Measurements from ENCODE around the gene RUNDC1.
"Not testable (repeated sequence)": the region's sequence is repeated elsewhere in the genome, so short reads cannot be mapped to it uniquely, and the experiment has no call there.

The RUNDC1 gene

DNA sequence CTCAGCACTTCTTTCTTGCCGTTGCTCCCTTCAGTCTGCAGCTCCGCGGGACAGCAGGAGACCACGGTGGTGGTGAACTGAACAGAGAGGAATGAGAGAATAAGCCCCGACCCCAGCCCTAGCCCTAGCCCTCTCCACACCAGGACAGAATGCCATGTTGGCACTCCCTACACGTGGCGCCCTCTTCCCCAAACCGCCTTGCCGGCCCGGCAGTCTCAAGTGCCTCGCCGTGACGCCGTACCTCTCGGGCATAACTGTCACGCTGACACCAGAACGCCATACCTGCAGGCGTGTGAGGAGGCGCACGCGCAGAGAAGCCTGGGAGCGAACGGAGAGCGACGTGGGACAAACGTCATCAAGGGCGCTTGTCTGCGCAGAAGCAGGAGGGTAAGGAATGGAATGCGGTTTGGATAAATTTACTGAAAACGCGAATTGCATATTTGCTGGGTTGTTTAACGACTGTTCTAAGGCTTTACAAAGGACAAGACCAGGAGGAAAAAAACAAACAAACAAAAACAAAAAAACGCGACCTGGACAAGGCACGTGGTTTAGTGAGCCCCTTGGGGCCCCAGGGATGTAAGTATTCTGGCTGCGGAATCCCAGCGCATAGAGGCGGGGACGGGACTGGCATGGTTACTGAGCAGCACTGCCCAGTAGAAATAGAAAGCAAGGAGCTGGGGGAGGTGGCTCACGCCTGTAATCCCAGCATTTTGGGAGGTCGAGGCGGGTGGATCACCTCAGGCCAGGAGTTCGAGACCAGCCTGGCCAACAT, 16.0 kb upstream of the RUNDC1 start, which contains the start of gene AARSD1:
TSS of gene AARSD1 (minus strand) at position 294 of the 772 bp plus-strand sequence. CDS start at position 280, 14 bp downstream.
- peak; percentile 82 for DNase-seq (ENCODE audit: extremely low read depth, low read depth)
- TF ChIP-seq, protein P1, sequence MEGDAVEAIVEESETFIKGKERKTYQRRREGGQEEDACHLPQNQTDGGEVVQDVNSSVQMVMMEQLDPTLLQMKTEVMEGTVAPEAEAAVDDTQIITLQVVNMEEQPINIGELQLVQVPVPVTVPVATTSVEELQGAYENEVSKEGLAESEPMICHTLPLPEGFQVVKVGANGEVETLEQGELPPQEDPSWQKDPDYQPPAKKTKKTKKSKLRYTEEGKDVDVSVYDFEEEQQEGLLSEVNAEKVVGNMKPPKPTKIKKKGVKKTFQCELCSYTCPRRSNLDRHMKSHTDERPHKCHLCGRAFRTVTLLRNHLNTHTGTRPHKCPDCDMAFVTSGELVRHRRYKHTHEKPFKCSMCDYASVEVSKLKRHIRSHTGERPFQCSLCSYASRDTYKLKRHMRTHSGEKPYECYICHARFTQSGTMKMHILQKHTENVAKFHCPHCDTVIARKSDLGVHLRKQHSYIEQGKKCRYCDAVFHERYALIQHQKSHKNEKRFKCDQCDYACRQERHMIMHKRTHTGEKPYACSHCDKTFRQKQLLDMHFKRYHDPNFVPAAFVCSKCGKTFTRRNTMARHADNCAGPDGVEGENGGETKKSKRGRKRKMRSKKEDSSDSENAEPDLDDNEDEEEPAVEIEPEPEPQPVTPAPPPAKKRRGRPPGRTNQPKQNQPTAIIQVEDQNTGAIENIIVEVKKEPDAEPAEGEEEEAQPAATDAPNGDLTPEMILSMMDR (IDR thresholded peaks at IDR 0.05; ENCODE audit: low read depth, low read length), result no peak

DNA sequence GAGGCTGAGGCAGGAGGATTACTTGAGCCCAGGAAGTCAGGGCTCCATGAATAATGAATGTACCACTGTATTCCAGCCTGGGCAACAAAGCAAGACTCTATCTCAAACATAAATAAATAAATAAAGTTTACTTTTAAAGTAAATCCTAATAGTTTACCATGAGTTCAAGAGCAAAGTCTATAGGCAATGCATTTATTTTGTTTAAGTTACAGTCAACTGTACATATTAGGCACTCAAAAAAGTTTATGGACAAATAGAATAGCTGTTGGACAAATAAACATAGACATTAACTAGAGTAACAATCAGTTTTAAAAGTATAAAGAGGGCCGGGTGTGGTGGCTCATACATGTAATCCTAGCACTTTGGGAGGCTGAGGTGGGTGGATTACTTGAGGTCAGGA, 12.4 kb upstream of the RUNDC1 start:
- no peak for DNase-seq (ENCODE audit: extremely low read depth, low read depth)
- TF ChIP-seq, protein P1 (IDR thresholded peaks at IDR 0.05; ENCODE audit: low read depth, low read length), result no peak

DNA sequence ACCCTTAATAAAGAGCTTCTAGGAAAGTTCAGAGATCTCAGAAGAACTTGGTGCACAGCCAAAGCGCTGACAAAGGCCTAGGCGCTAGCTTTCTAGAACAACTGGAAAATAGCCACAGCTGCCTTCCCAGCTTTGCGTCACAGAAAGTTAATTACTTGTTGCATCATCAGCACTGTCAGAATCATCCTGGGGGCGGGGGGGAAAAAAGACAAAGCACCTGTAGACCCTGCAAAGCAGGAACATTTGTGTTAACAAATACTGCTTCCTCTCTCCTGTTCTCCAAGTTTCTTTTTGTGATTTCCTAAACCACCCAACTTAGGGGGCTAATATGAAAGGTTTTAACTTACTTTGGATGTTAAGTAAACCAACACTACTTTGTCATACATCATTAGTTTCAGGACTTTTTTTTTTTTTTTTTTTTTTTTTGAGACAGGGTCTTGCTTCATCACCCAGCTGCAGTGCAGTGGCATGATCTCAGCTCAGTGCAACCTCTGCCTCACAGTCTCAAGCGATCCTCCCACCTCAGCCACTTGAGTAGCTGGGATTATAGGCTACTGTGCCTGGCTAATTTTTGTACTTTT, 11.3 kb upstream of the RUNDC1 start:
- DNase-seq (ENCODE audit: extremely low read depth, low read depth), result no peak
- TF ChIP-seq, protein P1 (IDR thresholded peaks at IDR 0.05; ENCODE audit: low read depth, low read length), result no peak

DNA sequence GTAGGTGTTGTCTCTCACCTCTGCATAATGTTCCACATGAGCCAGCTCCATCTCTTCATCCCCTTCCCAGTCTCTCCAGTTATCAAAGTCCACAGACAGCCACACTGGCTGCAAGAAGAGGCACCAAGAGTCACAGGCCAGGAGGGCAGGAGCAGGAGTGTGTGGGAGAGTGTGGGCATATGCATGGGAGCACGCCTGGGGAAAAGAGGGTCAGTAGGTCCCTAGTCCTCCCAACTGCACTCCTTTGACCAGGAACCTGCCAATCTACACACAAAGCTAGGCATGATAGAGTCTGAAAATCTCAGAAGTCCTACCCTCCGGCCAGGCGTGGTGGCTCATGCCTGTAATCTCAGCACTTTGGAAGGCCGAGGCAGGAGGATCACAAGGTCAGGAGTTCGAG, 8.8 kb upstream of the RUNDC1 start:
- DNase-seq (ENCODE audit: extremely low read depth, low read depth), result no peak
- TF ChIP-seq, protein P1 (IDR thresholded peaks at IDR 0.05; ENCODE audit: low read depth, low read length), result no peak

DNA sequence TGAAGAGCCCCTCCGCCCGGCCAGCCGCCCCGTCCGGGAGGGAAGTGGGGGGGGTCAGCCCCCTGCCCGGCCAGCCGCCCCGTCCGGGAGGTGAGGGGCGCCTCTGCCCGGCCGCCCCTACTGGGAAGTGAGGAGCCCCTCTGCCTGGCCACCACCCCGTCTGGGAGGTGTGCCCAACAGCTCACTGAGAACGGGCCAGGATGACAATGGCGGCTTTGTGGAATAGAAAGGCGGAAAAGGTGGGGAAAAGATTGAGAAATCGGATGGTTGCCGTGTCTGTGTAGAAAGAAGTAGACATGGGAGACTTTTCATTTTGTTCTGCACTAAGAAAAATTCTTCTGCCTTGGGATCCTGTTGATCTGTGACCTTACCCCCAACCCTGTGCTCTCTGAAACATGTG, 7.0 kb upstream of the RUNDC1 start:
- not testable (repeated sequence) for DNase-seq (ENCODE audit: extremely low read depth, low read depth)

DNA sequence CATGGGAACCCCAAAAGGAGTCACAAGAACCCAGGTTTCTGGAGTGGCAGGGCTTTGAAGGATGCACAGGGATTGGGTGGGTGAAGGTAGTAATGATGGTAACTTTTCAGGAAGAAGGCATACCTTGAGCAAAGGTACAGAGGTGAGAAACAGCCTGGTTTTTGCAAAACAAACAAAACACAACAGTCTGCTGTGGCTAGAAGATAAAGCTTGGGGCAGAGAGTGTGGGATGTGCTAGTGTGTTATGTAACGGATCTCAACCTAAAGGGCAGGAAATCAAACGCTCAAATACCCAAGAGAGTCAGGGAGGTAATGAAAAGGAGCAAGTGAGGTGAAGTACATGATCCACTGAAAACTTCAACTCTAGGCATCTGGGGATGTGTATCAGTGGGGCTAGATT, 5.1 kb upstream of the RUNDC1 start:
- DNase-seq (ENCODE audit: extremely low read depth, low read depth), result no peak
- TF ChIP-seq, protein P1 (IDR thresholded peaks at IDR 0.05; ENCODE audit: low read depth, low read length), result no peak

DNA sequence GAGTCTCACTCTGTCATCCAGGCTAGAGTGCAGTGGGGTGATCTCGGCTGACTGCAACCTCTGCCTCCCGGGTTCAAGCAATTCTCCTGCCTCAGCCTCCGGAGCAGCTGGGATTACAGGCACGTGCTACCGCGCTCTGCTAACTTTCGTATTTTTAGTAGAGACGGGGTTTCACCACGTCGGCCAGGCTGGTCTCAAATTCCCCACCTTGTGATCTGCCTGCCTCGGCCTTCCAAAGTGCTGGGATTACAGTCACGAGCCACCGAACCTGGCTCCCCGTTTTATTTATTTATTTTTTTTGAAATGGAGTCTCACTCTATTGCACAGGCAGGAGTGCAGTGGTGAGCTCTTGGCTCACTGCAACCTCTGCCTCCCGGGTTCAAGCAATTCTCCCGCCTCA, 4.7 kb upstream of the RUNDC1 start:
- DNase-seq (ENCODE audit: extremely low read depth, low read depth), result not testable (repeated sequence)

DNA sequence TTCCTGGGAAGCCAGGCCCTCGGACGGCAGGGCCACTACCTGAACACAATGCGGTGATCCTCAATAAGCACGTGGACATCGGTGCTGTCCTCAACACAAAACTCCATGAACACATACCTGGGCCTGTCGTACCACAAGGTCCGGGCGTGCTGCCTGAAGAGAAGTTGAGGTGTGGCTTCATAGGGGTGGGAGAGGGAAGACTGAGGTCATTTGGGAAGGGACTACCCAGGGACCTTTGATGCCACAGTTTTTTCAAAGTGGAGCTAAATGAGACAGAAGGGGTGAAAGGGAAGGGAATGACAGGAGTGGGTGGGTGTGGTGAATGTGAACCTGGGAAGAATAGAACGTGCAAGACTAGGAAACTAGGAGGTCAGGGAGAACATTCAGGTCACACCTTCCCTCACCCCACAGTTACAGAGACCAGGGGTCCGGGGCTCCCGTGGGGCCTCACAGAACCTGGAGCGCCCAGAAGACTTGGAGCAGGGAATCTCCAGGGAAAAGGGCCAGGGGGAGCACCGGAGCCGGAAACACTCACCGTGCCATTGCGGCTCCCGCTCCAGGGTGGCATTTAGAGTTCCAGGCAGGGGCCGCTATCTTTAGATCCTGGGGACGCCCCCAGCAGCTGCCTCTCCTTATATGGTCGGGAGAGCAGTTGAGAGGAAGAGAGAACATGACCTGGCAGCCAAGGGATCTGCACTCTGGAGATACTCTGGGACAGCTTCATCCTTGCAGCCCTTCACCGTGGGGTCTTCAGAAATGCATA, 673 bp upstream of the RUNDC1 start, which contains the start of gene PTGES3L:
TSS of gene PTGES3L (minus strand) at position 570 of the 763 bp plus-strand sequence. CDS start at position 543, 27 bp downstream.
- TF ChIP-seq, protein P1 (IDR thresholded peaks at IDR 0.05; ENCODE audit: low read depth, low read length), result no peak
- DNase-seq (ENCODE audit: extremely low read depth, low read depth), result no peak

Data from AG09319 (cell line).